ENCODE data around the gene MYO9B. TPM values are rescaled to one million over a fixed set of nuclear protein-coding genes. Genes with fewer than 3 reads are reported as not detected.
"Not testable (repeated sequence)": the region's sequence is repeated elsewhere in the genome, so short reads cannot be mapped to it uniquely, and the experiment has no call there.

MYO9B gene
- polyA plus RNA-seq, 3 donors from 2014 or later: 5.9 to 33.8 (median 6.0) TPM

DNA sequence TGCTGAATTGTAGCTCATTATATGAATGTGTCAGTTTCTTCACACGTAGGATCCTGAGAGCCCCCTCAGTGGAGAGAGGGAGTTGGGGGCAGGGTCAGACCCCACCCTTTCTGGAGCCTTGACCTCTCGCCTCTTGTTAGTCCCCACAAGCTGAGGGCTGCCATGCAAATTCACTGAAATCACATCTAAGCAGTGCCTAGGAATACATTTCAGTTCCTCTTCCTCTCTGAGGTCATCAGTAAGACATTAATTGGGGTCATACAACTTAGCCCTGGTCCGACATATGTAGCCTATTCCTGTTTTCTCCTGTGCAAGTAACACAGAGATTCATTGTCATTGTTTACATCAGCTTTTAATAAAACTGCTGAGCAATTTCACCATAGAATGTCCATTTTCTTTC, 30.0 kb downstream of the MYO9B start:
- Mint-ChIP-seq H3K4me1 (peaks cover 56 to 62% of the 10 kb centered on the region in 2 donors), H3K9me3 (no peaks in the 10 kb centered on the region), H3K27me3 (ENCODE audit: low read depth in 3 of 3) (peaks cover 4 to 9% (median 8%) of the 10 kb centered on the region in 3 donors), H3K36me3 (peaks cover 12 to 24% (median 18%) of the 10 kb centered on the region in 3 donors), H3K27ac (peak overlapping the region in 3 of 6 donors; percentile 12 to 83 (median 65)), H3K4me3 (no peak overlapping the region)
- DNase-seq: no peak

DNA sequence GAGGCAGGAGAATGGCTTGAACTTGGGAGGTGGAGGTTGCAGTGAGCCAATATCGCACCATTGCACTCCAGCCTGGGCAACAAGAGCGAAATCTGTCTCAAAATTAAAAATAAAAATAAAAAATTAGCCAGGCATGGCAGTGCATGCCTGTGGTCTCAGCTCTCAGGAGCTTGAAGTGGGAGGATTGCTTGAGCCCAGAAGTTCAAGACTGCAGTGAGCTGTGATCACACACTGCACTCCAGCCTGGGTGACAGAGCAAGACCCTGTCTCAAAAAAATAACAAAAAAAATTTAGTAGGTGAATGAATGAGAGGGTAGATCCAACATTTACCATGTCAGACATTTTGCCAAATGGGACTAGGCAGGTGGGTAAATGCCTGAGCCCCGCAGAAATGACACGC, 31.4 kb downstream of the MYO9B start:
- H3K27ac Mint-ChIP-seq: peak overlapping the region in 1 of 6 donors; percentile 40
- H3K4me1 Mint-ChIP-seq: peaks cover 59 to 68% of the 10 kb centered on the region in 2 donors

DNA sequence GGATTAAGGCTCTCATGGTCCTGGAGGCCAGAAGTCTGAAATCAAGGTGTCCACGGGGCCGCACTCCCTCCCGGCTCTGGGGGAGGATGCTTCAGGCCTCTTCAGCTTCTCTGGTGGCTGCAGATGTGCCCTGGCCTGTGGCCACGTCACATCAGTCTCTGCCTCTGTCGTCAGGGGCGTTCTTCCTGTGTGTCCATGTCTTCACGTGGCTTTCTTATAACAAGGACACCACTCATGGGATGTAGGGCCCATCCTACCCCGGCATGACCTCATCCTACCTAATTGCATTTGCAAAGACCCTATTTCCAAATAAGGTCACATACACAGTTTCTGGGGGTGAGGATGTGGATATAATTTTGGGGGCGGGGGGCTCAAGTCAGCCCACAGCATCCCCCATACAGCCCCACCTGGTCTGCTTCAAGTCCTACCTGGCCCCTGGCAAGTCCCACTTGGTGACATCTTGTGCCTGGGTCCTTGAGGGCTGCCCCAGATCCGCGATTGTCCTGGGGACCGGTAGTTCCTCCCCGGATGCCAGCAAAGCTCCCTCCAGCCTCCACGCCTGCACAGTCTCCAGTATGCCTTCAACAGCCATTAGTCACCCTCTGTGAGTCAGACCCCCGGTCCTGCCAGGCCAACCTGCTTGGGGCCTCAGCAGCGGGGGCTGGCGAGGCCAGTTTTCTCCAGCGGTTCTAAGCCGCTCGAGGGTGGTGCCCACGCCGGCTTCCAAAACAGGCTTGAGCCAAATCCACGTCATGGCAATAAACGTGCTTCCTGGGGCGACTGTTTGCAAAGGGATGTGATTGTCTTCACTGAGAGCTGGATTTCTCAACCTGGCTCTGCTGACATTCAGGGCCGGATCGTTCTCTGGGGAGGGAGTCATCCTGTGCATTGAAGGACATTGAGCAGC, 32.2 kb downstream of the MYO9B start:
- no peak for DNase-seq
- H3K27me3 Mint-ChIP-seq (ENCODE audit: low read depth in 3 of 3): peaks cover 2 to 10% (median 8%) of the 10 kb centered on the region in 3 donors
- no peaks in the 10 kb centered on the region for H3K9me3 Mint-ChIP-seq
- H3K27ac Mint-ChIP-seq: peak overlapping the region in 5 of 6 donors; percentile 29 to 71 (median 45)
- no peak overlapping the region for H3K4me3 Mint-ChIP-seq
- peaks cover 63 to 76% of the 10 kb centered on the region in 2 donors for H3K4me1 Mint-ChIP-seq
- H3K36me3 Mint-ChIP-seq: peaks cover 9 to 22% (median 13%) of the 10 kb centered on the region in 3 donors

More for the DNA sequence above, 31.4 kb downstream of the MYO9B start:
- H3K27me3 Mint-ChIP-seq (ENCODE audit: low read depth in 3 of 3): peaks cover 2 to 10% (median 9%) of the 10 kb centered on the region in 3 donors
- DNase-seq, H3K4me3 Mint-ChIP-seq, H3K9me3 Mint-ChIP-seq: not testable (repeated sequence)
- peaks cover 14 to 29% (median 22%) of the 10 kb centered on the region in 3 donors for H3K36me3 Mint-ChIP-seq

DNA sequence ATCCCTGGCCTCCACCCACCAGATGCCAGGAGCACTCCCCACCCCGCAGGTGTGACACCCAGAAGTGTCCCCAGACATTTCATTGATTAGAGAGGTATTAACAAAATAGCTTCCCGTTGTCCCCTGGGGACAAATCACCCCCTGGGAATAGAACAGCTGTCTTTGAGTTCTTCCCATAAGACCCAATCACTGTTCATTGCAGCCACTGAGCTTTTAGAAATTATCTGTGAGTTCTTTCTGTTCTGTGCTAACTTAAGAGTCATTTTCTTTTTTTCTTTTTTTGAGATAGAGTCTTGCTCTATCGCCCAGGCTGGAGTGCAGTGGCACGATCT, 32.8 kb downstream of the MYO9B start:
- Mint-ChIP-seq H3K4me1 (peaks cover 63 to 76% of the 10 kb centered on the region in 2 donors), H3K27ac (peak overlapping the region in 2 of 6 donors; percentile 29 to 71), H3K9me3 (no peaks in the 10 kb centered on the region), H3K27me3 (ENCODE audit: low read depth in 3 of 3) (peaks cover 2 to 7% (median 3%) of the 10 kb centered on the region in 3 donors), H3K36me3 (peaks cover 4 to 16% (median 7%) of the 10 kb centered on the region in 3 donors), H3K4me3 (peak overlapping the region in 1 of 5 donors; percentile 21)
- DNase-seq: no peak

DNA sequence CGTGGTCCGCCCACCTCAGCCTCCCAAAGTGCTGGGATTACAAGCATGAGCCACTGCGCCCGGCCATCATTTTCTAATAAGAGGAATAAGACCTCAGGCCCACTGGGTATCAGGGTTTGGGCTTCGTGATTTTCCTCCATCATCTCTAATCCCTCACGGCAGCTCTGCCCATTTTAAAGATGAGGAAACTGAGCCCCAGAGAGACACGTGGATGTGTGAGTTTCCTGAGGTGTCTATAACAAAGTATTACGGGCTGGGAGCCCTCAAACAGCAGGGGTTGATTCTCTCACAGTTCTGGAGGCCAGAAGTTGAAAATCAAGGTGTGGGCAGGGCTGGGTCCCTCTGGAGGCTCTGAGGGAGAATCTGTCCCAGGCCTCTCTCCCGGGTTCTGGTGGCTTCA, 33.7 kb downstream of the MYO9B start:
- H3K27me3 Mint-ChIP-seq (ENCODE audit: low read depth in 3 of 3): peaks cover 2 to 8% (median 3%) of the 10 kb centered on the region in 3 donors
- H3K36me3 Mint-ChIP-seq: peaks cover 3 to 14% (median 6%) of the 10 kb centered on the region in 3 donors
- H3K9me3 Mint-ChIP-seq: no peaks in the 10 kb centered on the region
- H3K4me3 Mint-ChIP-seq: peak overlapping the region in 3 of 5 donors; percentile 18 to 55 (median 41)
- peak overlapping the region in 5 of 6 donors; percentile 64 to 84 (median 81) for H3K27ac Mint-ChIP-seq
- no peak for DNase-seq
- peaks cover 70 to 82% of the 10 kb centered on the region in 2 donors for H3K4me1 Mint-ChIP-seq

DNA sequence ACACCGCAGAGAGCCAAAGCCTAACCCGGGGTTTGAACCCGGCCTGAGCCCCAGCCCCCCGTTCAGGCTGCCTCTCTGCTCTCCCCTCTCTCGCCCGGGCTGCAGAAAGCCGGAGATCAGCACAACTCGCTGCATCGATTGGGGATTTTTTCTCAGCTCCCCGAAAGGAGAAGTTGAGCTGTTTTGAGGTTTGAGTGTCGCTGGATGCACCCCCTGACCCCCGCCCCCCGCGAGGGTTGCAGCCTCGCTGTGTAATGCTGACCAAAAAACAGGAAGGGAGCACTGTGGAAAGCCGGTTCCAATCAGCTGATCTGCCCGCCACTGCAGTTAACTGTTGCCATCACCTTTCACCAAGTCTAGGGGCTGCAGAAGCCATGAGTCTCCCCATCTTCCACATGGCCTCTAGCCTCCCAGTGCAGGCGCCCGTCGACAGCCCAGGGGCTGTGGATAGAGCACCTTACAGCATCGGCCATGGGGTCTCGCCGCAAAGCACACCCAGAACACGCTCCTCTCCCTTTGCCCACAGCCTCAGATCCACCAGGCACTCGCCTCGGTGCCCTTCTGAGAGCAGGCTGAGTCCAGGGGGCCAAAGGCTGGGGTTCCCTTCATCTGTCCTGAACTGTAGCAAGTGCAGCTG, 34.5 kb downstream of the MYO9B start:
- Mint-ChIP-seq H3K4me3 (peak overlapping the region; percentile 41 to 62 (median 50)), H3K4me1 (peaks cover 68 to 82% of the 10 kb centered on the region in 2 donors), H3K36me3 (peaks cover 3 to 14% (median 4%) of the 10 kb centered on the region in 3 donors), H3K9me3 (no peaks in the 10 kb centered on the region), H3K27ac (peak overlapping the region; percentile 66 to 84 (median 81)), H3K27me3 (ENCODE audit: low read depth in 3 of 3) (peaks cover 2 to 8% (median 3%) of the 10 kb centered on the region in 3 donors)
- peak; percentile 26 to 45 (median 44) for DNase-seq

DNA sequence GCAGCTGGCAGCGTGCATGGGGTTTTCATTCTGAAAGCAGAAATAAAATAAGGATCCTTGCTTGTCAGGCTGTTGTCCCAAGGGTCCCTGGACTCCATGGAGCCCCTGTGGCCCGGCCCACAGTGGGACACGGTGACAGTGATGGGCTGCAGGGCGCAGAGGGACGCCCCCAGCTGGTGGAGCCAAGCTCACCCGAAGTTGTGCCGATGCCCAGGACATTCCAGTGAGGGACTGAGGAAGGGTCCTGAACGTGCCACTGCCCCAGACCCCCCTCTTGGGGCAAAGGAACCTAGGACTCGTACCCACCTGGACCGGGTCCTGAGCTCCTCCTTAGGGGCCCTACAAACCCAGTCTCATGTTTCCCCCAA, 35.0 kb downstream of the MYO9B start:
- H3K36me3 Mint-ChIP-seq: peaks cover 3 to 12% (median 4%) of the 10 kb centered on the region in 3 donors
- no peak for DNase-seq
- H3K27me3 Mint-ChIP-seq (ENCODE audit: low read depth in 3 of 3): peaks cover 3 to 8% (median 3%) of the 10 kb centered on the region in 3 donors
- peaks cover 68 to 83% of the 10 kb centered on the region in 2 donors for H3K4me1 Mint-ChIP-seq
- peak overlapping the region; percentile 66 to 84 (median 81) for H3K27ac Mint-ChIP-seq
- H3K4me3 Mint-ChIP-seq: peak overlapping the region; percentile 41 to 62 (median 50)
- H3K9me3 Mint-ChIP-seq: no peaks in the 10 kb centered on the region

DNA sequence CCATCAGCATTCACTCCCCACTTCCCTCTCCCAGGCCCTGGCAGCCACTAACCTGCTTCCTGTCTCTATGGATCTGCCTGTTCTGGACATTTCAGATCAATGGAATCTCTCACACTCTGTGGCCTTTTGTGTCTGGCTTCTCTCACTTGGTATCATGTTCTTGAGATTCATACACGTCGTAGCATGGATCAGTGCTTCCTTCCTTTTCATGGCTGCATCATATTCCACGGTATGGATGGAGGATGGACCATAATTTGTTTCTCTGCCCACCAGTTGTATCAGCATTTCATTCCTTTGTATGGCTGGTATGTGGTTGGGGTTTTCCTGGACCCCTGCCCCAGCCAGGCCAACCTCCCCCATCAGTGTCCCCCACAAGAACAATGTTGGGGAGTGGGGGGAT, 36.2 kb downstream of the MYO9B start:
- Mint-ChIP-seq H3K36me3 (peaks cover 3 to 5% (median 4%) of the 10 kb centered on the region in 3 donors), H3K27ac (peak overlapping the region; percentile 35 to 81 (median 46)), H3K4me1 (peaks cover 68 to 80% of the 10 kb centered on the region in 2 donors), H3K9me3 (no peaks in the 10 kb centered on the region), H3K4me3 (peak overlapping the region in 3 of 5 donors; percentile 15 to 29 (median 26)), H3K27me3 (ENCODE audit: low read depth in 3 of 3) (peaks cover 3 to 8% (median 4%) of the 10 kb centered on the region in 3 donors)
- no peak for DNase-seq

DNA sequence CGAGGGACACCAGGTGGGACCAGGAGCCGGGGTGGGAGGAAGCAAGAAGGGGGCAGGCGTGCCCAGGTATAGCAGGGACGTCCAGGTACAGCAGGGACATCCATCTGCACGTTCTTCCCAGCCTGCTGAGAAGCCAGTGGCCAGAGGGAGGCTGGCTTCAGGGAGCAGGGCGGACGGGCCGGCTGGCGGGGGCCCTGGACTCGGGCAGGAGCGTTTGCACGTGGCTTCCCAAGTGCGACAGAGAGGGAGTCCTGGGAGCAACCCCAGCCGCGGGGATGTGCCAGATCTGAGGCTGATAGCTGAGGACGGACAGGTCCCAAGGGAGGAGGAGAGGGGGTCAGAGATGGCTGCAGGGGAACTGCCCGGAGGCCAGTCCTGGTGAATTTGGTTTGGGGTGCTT, 36.7 kb downstream of the MYO9B start:
- DNase-seq: no peak
- peaks cover 3 to 8% (median 4%) of the 10 kb centered on the region in 3 donors for H3K27me3 Mint-ChIP-seq (ENCODE audit: low read depth in 3 of 3)
- H3K4me3 Mint-ChIP-seq: peak overlapping the region in 3 of 5 donors; percentile 15 to 26 (median 21)
- H3K36me3 Mint-ChIP-seq: peaks cover 3 to 5% (median 4%) of the 10 kb centered on the region in 3 donors
- no peaks in the 10 kb centered on the region for H3K9me3 Mint-ChIP-seq
- peak overlapping the region in 5 of 6 donors; percentile 17 to 81 (median 60) for H3K27ac Mint-ChIP-seq
- H3K4me1 Mint-ChIP-seq: peaks cover 73 to 85% of the 10 kb centered on the region in 2 donors

DNA sequence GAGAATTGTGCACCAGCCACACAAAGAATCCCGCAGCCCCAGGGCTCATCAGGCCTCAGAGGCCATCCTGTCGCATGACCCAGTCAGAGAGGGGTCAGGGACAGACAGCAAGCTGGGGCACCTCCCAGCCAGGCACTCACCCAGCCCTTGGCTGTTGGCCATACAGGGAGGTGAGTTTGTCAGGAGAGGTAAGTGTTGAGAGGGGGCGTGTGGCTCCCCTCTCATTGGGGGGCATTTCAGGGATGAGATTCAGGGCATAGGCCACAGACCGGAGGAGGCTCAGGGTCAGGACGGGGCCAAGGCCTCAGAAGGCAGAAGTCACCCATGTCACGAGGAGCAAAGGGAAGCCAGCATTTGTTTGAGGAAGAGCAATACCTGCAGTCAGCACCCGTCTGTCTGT, 37.1 kb downstream of the MYO9B start:
- Mint-ChIP-seq H3K36me3 (peaks cover 3 to 5% (median 4%) of the 10 kb centered on the region in 3 donors), H3K27ac (peak overlapping the region; percentile 9 to 85 (median 70)), H3K4me1 (peaks cover 70 to 85% of the 10 kb centered on the region in 2 donors), H3K27me3 (ENCODE audit: low read depth in 3 of 3) (peaks cover 3 to 9% (median 4%) of the 10 kb centered on the region in 3 donors), H3K9me3 (no peaks in the 10 kb centered on the region), H3K4me3 (peak overlapping the region; percentile 51 to 72 (median 70))
- DNase-seq: no peak

DNA sequence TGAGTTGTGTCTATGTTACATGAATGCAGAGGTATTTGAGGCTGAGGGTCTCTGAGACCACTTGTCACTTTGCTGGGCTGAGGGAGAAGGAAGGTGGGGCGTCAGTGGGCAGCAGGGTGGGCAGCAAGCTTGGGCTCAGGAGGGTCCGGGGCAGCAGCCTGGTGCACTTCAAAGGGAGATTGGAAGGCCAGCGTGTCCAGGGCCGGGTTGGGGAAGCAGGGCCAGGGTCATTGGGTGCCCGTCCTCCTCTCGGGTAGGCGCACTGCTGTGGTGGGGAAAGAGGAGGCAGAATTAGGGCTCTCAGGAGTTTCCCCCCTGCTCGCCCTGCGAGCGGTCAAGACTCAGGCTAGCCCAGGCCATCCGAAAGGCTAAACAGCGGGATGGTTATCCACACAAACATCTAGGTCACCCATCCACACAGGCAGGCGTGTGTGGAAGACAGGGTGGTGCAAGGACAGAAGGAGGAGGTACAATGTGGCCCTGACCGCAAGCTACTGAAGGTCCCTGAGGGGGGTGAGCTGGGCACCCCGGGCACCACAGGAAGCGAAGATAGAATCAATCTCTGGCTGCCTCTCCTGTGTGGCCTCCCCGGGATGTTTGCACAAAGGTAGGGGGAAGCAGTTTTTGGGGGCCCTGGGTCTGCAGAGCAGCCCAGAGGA, 37.7 kb downstream of the MYO9B start:
- peak overlapping the region; percentile 51 to 72 (median 70) for H3K4me3 Mint-ChIP-seq
- no peaks in the 10 kb centered on the region for H3K9me3 Mint-ChIP-seq
- peak; percentile 30 to 51 (median 38) for DNase-seq
- H3K27ac Mint-ChIP-seq: peak overlapping the region; percentile 9 to 85 (median 70)
- H3K27me3 Mint-ChIP-seq (ENCODE audit: low read depth in 3 of 3): peaks cover 3 to 9% (median 4%) of the 10 kb centered on the region in 3 donors
- H3K36me3 Mint-ChIP-seq: peaks cover 3 to 5% (median 4%) of the 10 kb centered on the region in 3 donors
- peaks cover 70 to 85% of the 10 kb centered on the region in 2 donors for H3K4me1 Mint-ChIP-seq

DNA sequence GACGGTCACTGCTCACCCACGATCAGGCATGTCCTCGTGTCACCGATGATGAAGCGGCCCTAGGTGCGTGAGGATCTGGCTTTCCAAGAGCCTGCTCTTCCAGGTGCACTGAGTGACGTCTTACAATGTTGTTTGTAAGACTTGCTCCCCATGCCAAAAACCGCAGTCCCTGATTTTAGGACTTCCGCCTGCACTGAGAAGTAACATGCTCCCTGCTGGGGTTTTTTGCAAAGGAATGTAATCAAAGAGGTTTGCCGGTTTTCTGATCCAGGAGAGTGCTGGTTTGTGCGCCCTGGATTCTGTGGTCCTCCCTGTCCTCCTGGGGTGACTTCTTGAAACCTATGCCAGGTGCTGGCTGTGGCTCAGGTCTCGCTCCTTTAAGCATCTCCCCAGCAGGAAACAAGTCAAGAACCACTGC, 38.8 kb downstream of the MYO9B start:
- peaks cover 73 to 83% of the 10 kb centered on the region in 2 donors for H3K4me1 Mint-ChIP-seq
- no peak for DNase-seq
- peak overlapping the region in 1 of 5 donors; percentile 30 for H3K4me3 Mint-ChIP-seq
- peaks cover 3 to 5% (median 4%) of the 10 kb centered on the region in 3 donors for H3K36me3 Mint-ChIP-seq
- peaks cover 3 to 9% (median 4%) of the 10 kb centered on the region in 3 donors for H3K27me3 Mint-ChIP-seq (ENCODE audit: low read depth in 3 of 3)
- no peaks in the 10 kb centered on the region for H3K9me3 Mint-ChIP-seq
- H3K27ac Mint-ChIP-seq: peak overlapping the region in 5 of 6 donors; percentile 16 to 85 (median 53)

Measured in immature natural killer cell (primary cell).